GM19372 (cell line): ENCODE measurements around the gene VPS54.
"Not testable (repeated sequence)": the region's sequence is repeated elsewhere in the genome, so short reads cannot be mapped to it uniquely, and the experiment has no call there.

Source experiments
- ATAC-seq: cut with Tn5 transposase; IDR thresholded peaks from one replicate; pipeline ENCODE4 v1.9.1; 2021; ENCODE audit warnings: mild to moderate bottlenecking, low read depth, moderate library complexity; ENCODE audit not compliant: unreplicated experiment

The VPS54 gene

DNA sequence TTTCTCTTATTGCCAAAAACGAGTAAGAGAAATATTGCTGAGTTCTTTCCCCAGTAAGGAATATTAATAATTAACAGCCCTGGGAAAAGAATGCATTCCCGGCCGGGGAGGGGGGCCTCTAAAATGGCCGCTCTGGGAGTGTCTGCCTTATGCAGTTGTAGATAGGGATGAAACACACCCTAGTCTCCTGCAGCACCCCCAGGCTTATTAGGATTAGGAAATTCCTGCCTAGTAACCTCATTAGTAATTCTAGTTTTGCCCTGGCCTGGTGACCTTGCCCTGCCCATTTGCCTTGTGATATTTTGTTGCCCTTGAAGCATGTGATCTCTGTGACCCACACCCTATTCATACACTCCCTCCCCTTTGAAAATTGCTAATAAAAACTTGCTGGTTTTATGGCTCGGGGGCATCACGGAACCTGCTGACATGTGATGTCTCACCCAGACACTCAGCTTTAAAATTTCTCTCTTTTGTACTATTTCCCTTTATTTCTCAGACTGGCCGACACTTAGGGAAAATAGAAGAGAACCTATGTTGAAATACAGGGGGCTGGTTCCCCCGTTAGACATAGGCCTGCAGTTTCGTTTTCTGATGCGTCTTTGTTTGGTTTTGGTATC is 22.5 kb downstream of the VPS54 start:
- not testable (repeated sequence) for ATAC-seq

GRCh38 chr2:63994329-63995070 is 24.7 kb downstream of the VPS54 start:
- not testable (repeated sequence) for ATAC-seq

GRCh38 chr2:63993871-63994270 is 25.4 kb downstream of the VPS54 start:
- ATAC-seq = no peak

GRCh38 chr2:63993130-63993584 is 26.1 kb downstream of the VPS54 start:
- not testable (repeated sequence) for ATAC-seq

GRCh38 chr2:63992061-63992685 is 27.1 kb downstream of the VPS54 start:
- no peak for ATAC-seq

- ATAC-seq = not testable (repeated sequence)
These were observed 27.8 kb downstream of the VPS54 start for GRCh38 chr2:63991173-63991999.

DNA sequence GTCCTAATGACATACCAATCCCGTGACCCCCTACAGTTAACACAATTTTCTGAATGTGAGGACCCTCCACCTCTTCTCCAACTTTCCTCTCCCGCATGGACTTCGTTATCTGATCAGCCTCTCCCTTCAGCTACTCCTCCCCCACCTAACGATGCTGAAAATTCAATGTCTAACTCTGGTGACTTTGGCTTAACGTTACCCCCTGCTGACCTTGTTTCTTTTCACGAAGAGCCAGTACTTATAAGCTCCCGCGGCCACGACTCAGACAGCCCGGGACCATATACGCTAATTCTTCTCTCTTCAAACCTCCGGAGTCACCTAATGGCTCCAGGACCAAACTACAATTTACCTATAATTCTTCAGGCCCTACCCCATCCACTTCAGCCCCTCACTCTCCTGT is 29.2 kb downstream of the VPS54 start:
- no peak for ATAC-seq

GRCh38 chr2:63988842-63989436 is 30.3 kb downstream of the VPS54 start:
- not testable (repeated sequence) for ATAC-seq

- no peak for ATAC-seq
These were observed 34.4 kb downstream of the VPS54 start for GRCh38 chr2:63984606-63985359.

- no peak for ATAC-seq
These were observed 35.1 kb downstream of the VPS54 start for GRCh38 chr2:63983986-63984605.

GRCh38 chr2:63982335-63982734 is 36.9 kb downstream of the VPS54 start:
- no peak for ATAC-seq

DNA sequence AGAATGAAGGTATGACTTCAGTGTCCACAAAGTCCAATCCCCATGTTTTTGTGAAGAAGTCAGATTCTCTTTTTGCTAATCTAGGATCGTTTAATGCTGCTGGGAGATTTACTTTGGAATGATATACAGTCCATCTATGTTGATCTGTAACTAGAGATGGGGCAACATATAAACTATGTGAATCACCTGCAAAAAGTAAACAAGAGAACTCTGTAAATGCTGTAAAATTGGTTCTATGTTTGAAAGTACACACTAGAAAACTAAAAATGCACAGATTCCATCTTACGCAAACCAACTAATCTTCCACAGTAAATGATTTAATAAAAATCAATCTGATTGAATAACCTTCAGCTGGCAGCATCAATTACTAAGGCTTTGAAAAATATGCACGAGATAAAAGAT is 37.5 kb downstream of the VPS54 start:
- no peak for ATAC-seq

DNA sequence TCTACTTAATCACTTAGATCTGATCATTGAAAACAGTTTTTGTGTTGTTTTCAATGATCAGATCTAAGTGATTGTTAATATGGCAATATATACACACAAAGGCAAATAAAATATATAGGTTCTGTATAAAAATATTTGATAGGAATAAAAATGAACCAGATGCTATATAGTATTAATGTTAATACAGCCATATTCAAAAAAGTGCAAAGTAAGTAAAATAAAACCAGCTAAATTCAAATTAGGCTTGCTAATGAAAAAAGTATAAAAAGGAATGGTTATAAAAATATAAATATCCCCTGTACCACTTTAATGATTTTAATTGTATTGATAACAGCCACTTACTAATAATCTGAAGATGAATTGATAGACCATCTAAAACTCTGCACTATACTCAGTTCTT is 38.4 kb downstream of the VPS54 start:
- no peak for ATAC-seq

DNA sequence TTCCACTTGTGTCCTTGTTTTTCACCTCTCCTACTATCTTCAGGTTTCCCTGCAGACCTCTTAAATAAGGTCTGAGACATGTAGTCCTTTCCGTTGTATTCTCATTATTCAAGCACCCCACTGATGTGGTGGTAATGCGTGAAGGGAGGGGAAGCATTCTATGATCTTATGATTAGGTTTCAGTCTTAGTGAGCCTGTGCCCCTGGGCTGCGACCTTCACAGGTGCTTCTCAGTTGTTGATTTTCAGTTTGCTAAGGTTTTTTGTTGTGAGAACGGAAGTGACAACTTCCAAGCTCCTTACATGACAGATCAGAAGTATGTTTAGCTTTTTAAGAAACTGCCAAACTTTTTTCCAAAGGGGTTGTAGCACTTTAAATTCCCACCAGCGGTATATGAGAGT is 41.3 kb downstream of the VPS54 start:
- ATAC-seq = peak; percentile 70

- no peak for ATAC-seq
These were observed 43.1 kb downstream of the VPS54 start for GRCh38 chr2:63976125-63976510.

DNA sequence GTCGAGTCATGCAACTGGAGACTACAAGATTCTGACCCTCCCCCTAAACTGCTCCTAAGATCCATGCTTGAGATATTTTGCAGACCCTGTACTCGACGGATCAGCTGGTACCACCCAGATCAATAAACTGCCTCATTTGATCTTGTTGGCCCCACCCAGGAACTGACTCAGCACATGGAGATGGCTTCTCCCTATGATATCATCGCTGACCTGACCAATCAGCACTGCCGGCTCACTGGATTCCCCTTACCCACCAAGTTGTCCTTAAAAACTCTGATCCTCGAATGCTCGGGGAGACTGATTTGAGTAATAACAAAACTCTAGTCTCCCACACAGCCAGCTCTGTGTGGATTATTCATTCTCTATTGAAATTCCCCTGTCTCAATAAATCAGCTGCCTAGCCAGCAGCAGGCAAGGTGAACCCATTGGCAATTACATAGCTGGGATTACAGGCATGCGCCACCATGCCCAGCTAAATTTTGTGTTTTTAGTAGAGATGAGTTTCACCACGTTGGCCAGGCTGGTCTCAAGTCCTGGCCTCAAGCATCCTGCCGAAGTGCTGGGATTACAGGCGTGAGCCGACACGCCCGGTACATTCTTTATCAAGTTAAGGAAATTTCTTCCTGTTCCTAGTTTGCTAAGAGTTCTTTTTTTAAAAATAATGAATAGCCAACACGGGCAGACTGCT is 43.6 kb downstream of the VPS54 start:
- ATAC-seq = no peak

DNA sequence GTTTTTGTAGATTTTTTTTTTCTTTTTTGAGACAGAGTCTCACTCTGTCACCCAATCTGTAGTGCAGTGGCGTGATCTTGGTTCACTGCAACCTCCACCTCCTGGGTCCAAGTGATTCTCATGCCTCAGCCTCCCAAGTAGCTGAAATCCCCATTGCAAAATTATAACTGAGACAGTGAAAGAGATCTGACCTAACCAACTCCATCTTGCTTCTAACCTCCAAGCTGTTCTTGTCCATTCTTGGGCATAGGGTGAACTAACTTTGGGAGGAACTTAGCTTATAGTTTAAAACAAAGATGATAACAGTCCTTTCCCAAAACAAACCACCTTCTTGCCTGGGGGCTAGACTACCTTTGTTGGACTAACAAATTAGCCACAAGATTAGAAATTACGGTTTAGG is 44.2 kb downstream of the VPS54 start:
- ATAC-seq = not testable (repeated sequence)

- no peak for ATAC-seq
These were observed 57.0 kb downstream of the VPS54 start for GRCh38 chr2:63962186-63962585.

- no peak for ATAC-seq
These were observed 68.8 kb downstream of the VPS54 start for GRCh38 chr2:63950414-63950813.
